GM23248 (cell line): ENCODE data around the gene OR4K14.

Experiments
- EZH2 ChIP-seq: fragments of 200-600 bp; sonication (generic); IDR thresholded peaks from 2 replicates; pipeline ENCODE4 v1.6.1; 2018; ENCODE audit warnings: antibody characterized with exemption, mild to moderate bottlenecking; ENCODE audit not compliant: insufficient read depth, poor library complexity, severe bottlenecking
- EZH2phosphoT487 ChIP-seq: fragments of 200-600 bp; sonication (generic); IDR thresholded peaks from 2 replicates; pipeline ENCODE4 v1.6.1; 2018; ENCODE audit warnings: antibody characterized with exemption, moderate library complexity, mild to moderate bottlenecking, low read depth; ENCODE audit not compliant: insufficient read depth

GRCh38 chr14:20019257-20019865 lies at the start of gene OR4K14:
- TF ChIP-seq EZH2 (no peak), EZH2phosphoT487 (no peak)
